D721Med (cell line): ENCODE results near the gene KCNJ9.
A peak's percentile ranks its signal among the peaks of the same experiment; 100 is the strongest.

ENCODE experiments used
- DNase-seq: peaks from one replicate; pipeline ENCODE4 v3.0.0; 2011; ENCODE audit warnings: low spot score; ENCODE audit not compliant: insufficient read length
- FAIRE-seq: peaks from 2 replicates; lab custom pipeline; 2011; peaks lifted over from hg19 to GRCh38; lab: Jason Lieb, UNC
- CTCF ChIP-seq: IDR thresholded peaks from 2 replicates; pipeline ENCODE4 v1.5.1; 2012; ENCODE audit warnings: mild to moderate bottlenecking, control low read depth; ENCODE audit not compliant: insufficient read depth; ENCODE audit errors: missing control alignments

Gene KCNJ9

DNA sequence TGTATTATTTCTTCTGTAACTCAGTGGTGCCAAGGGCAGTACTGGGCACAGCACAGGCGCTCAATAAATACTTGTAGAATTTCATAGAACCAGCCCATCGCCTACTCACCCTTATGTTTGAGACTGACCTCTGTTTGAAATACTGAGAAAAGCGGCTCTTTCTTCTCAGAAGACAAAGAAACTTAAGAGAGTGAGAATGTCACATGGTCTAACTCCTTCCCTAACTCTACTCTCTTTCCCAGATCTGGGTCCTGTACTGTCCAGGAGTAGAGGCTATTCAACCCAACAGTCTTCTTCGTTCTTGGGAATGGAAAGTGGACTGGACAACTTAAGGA, 12.9 kb downstream of the KCNJ9 start:
- DNase-seq (no peak), FAIRE-seq (no peak)
- no peak for TF ChIP-seq CTCF

GRCh38 chr1:160094806-160095205, 13.5 kb downstream of the KCNJ9 start:
- no peak for TF ChIP-seq CTCF
- FAIRE-seq (no peak), DNase-seq (no peak)

GRCh38 chr1:160095382-160096105, 14.2 kb downstream of the KCNJ9 start:
- DNase-seq (no peak), FAIRE-seq (no peak)
- TF ChIP-seq CTCF = no peak

DNA sequence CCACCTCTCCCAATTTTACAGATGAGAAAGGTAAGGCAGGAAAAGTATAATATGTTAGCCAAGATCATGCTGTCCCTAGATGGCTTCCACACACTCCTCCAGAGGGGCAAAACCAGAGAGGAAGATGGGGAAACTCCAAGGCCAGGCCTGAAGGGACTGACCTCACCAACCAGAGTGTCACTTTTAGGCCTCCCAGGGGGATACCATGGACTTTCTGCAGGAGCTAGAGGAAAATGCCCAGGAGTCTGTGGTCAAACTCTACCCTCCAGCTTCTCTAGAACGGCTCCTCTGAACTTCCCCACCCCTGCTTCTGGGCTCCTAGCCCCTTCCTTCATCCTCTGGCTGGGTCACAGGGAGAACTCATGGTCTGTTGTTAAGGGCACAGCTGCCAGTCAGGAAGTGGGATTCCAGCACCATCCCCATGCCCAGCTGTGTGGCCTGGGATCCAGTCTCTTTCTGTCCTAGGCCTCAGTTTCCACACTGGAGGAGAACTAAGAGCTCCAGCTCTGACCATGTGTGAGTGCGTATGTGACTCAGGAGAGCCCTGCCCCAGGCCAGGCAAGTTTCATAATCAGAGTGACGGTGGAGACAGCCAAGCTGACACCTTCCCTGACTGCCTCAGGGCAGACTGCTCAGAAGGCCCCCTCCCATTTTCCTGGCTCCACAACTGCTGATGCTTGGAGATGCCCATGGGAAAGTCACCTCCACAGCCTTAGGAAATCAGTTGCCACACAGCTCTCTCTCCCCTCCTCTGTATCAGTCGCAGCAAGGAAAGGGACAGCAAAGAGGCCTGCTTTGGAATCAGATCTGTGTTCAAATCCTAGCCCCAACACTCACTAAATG, 15.2 kb downstream of the KCNJ9 start:
- FAIRE-seq = no peak
- DNase-seq = no peak
- TF ChIP-seq CTCF = no peak

DNA sequence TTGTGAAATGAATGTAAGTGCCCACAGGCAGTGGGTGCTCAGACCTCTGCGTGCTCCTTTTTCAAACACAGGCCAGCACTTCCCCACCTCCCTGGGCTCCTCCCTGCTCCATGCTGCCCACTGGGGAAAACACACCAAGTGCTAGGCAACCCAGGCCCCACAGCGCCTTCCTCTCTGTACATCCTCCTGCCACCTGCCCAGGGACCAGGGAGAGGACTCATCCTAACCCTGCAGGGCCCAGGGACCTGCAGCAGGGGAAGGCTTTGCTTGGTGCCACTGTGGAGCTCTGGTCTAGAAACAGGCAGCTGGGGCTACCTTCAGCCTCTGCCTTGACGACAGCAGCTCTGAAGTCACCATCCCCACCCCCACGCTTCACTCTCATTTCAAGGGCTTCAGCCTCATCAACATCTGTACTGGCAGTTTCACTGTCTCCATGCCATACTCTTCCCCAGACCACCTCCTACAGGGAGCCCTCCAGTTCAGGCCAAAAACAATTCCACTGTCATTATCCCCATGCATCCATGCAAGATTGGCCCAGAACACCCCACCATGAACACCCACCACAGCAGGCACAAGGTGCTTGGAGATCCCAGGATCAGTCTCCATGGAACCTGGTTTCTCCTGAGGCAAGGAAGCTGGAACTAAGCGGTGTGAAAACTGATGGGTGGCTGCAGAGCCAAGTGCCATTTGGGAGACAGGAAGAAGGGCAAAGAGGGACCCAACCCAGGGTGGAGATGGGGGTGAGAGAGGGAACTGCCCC, 16.0 kb downstream of the KCNJ9 start:
- TF ChIP-seq CTCF = no peak
- FAIRE-seq = no peak
- no peak for DNase-seq

DNA sequence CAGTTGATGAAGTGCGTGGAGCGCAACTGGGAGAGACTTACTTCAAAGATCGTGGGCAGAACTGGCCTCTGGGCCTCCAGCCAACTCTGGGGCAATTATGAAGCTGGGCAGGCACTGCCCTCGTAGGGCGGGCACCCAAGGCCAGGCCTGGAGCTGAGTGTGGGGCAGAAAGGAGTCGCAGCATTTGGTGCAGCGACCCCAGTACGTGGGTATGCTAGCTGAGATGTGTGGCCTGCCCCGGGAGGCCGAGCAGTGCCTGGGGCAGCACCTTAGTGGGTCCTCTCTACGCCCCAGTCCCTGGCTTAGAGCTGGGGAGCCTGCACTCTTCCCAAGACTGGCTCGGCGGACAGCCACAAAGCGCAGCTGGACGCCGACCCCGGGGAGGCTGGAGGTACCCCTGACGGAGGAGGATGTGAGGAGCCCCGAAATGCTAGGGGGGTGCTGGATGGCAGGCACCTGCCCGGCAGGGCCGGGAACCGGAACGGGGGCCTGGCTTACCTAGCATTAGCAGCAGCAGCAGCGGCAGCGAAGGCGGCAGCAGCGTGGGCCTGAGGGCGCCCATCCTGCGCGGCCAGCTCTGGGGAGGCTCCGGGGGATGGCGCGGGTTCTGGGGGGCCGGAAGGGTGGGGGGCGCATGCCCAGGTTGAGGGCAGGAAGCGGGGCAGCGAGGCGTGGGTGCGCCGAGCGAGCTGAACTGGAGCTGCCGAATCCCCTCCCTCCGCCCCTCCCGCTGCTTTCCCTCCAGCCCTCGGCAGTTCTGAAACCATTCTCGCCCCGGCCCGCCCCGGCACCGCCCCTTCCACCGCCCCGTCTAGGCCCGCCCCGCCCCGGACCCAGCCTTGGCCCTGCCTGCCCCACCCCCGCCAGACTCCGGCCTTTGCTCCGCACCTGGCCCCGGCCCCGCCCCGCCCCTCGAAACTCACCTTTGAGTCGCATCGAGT, 16.8 kb downstream of the KCNJ9 start, which contains the start of gene IGSF8:
TSS of gene IGSF8 (minus strand) at position 709 of the 941 bp plus-strand sequence. CDS start at position 562, 147 bp downstream.
- no peak for FAIRE-seq
- DNase-seq = peak; percentile 92
- no peak for TF ChIP-seq CTCF
